Peyer's patch (tissue), 4 donors: ENCODE data around the gene COPB1.

ENCODE experiments used
- CTCF ChIP-seq, 6 experiments: fragments of 450-650 bp in 4 of 6; fragments of 200-600 bp in 2 of 6; sonication (generic) in 1 of 6; IDR thresholded peaks; one replicate each; pipeline ENCODE4 v1.5.1; 2017 to 2019; ENCODE audit warnings: antibody characterized with exemption in 6 of 6, mild to moderate bottlenecking in 3 of 6, moderate library complexity in 1 of 6
- POLR2A ChIP-seq, 2 donors: fragments of 450-650 bp; IDR thresholded peaks; one replicate each; pipeline ENCODE4 v1.5.1; 2017; ENCODE audit warnings: antibody characterized with exemption in 2 of 2, mild to moderate bottlenecking in 2 of 2, moderate library complexity in 2 of 2

- TF ChIP-seq CTCF (IDR thresholded peaks at IDR 0.05) = no peak
- TF ChIP-seq POLR2A (IDR thresholded peaks at IDR 0.05) = no peak
Observed at GRCh38 chr11:14424096-14424495, 75.5 kb downstream of the COPB1 start.
